Measurements from ENCODE around the gene TH.
A peak's percentile ranks its signal among the peaks of the same experiment; 100 is the strongest.

The TH gene

GRCh38 chr11:2148595-2148994 lies 23.0 kb downstream of the TH start:
- peaks cover 60% of the 10 kb centered on the region for H3K27me3 ChIP-seq (ENCODE audit: insufficient read depth, insufficient read length)
- peaks cover 30% of the 10 kb centered on the region for H3K4me1 ChIP-seq (ENCODE audit: insufficient read depth, insufficient read length)
- no peaks in the 10 kb centered on the region for H3K36me3 ChIP-seq (ENCODE audit: insufficient read depth, insufficient read length, low read length)
- TF ChIP-seq ZNF274 (IDR thresholded peaks at IDR 0.05; ENCODE audit: low read depth, low read length), result no peak
- TF ChIP-seq YY1 (IDR thresholded peaks at IDR 0.05; ENCODE audit: insufficient read depth, insufficient read length), result no peak
- TF ChIP-seq SUZ12 (IDR thresholded peaks at IDR 0.05; ENCODE audit: extremely low read depth, insufficient read depth, insufficient read length), result no peak
- H3K4me3 ChIP-seq (ENCODE audit: insufficient read length, low read depth), result no peak overlapping the region
- no peaks in the 10 kb centered on the region for H3K9me3 ChIP-seq (ENCODE audit: insufficient read depth, low read length)
- H3K9ac ChIP-seq (ENCODE audit: insufficient read length, low read depth), result no peak overlapping the region
- DNase-seq (ENCODE audit: low read depth, low spot score), result no peak

- H3K4me3 ChIP-seq (ENCODE audit: insufficient read length, low read depth), result no peak overlapping the region
- TF ChIP-seq SUZ12 (IDR thresholded peaks at IDR 0.05; ENCODE audit: extremely low read depth, insufficient read depth, insufficient read length) (no peak), ZNF274 (IDR thresholded peaks at IDR 0.05; ENCODE audit: low read depth, low read length) (no peak), YY1 (IDR thresholded peaks at IDR 0.05; ENCODE audit: insufficient read depth, insufficient read length) (no peak)
- H3K9me3 ChIP-seq (ENCODE audit: insufficient read depth, low read length), result no peaks in the 10 kb centered on the region
- H3K4me1 ChIP-seq (ENCODE audit: insufficient read depth, insufficient read length), result peaks cover 32% of the 10 kb centered on the region
- no peak for DNase-seq (ENCODE audit: low read depth, low spot score)
- peak overlapping the region; percentile 12 for H3K9ac ChIP-seq (ENCODE audit: insufficient read length, low read depth)
- H3K27me3 ChIP-seq (ENCODE audit: insufficient read depth, insufficient read length), result peaks cover 72% of the 10 kb centered on the region
- H3K36me3 ChIP-seq (ENCODE audit: insufficient read depth, insufficient read length, low read length), result no peaks in the 10 kb centered on the region
These were observed 24.2 kb downstream of the TH start for GRCh38 chr11:2147391-2147790.

GRCh38 chr11:2146051-2146450 lies 25.6 kb downstream of the TH start:
- H3K4me3 ChIP-seq (ENCODE audit: insufficient read length, low read depth), result no peak overlapping the region
- H3K36me3 ChIP-seq (ENCODE audit: insufficient read depth, insufficient read length, low read length), result no peaks in the 10 kb centered on the region
- H3K27me3 ChIP-seq (ENCODE audit: insufficient read depth, insufficient read length), result peaks cover 85% of the 10 kb centered on the region
- peaks cover 30% of the 10 kb centered on the region for H3K4me1 ChIP-seq (ENCODE audit: insufficient read depth, insufficient read length)
- H3K9ac ChIP-seq (ENCODE audit: insufficient read length, low read depth), result no peak overlapping the region
- DNase-seq (ENCODE audit: low read depth, low spot score), result no peak
- no peaks in the 10 kb centered on the region for H3K9me3 ChIP-seq (ENCODE audit: insufficient read depth, low read length)
- TF ChIP-seq ZNF274 (IDR thresholded peaks at IDR 0.05; ENCODE audit: low read depth, low read length) (no peak), SUZ12 (IDR thresholded peaks at IDR 0.05; ENCODE audit: extremely low read depth, insufficient read depth, insufficient read length) (no peak), YY1 (IDR thresholded peaks at IDR 0.05; ENCODE audit: insufficient read depth, insufficient read length) (no peak)

- peaks cover 28% of the 10 kb centered on the region for H3K4me1 ChIP-seq (ENCODE audit: insufficient read depth, insufficient read length)
- no peak for DNase-seq (ENCODE audit: low read depth, low spot score)
- no peaks in the 10 kb centered on the region for H3K9me3 ChIP-seq (ENCODE audit: insufficient read depth, low read length)
- H3K4me3 ChIP-seq (ENCODE audit: insufficient read length, low read depth), result no peak overlapping the region
- no peak overlapping the region for H3K9ac ChIP-seq (ENCODE audit: insufficient read length, low read depth)
- peaks cover 99% of the 10 kb centered on the region for H3K27me3 ChIP-seq (ENCODE audit: insufficient read depth, insufficient read length)
- no peaks in the 10 kb centered on the region for H3K36me3 ChIP-seq (ENCODE audit: insufficient read depth, insufficient read length, low read length)
- no peak for TF ChIP-seq YY1 (IDR thresholded peaks at IDR 0.05; ENCODE audit: insufficient read depth, insufficient read length)
- TF ChIP-seq ZNF274 (IDR thresholded peaks at IDR 0.05; ENCODE audit: low read depth, low read length), result no peak
- TF ChIP-seq SUZ12 (IDR thresholded peaks at IDR 0.05; ENCODE audit: extremely low read depth, insufficient read depth, insufficient read length), result no peak
These were observed 26.9 kb downstream of the TH start for GRCh38 chr11:2144544-2145248.

- Histone ChIP-seq H3K9ac (ENCODE audit: insufficient read length, low read depth) (no peak overlapping the region), H3K27me3 (ENCODE audit: insufficient read depth, insufficient read length) (peaks cover 95% of the 10 kb centered on the region), H3K36me3 (ENCODE audit: insufficient read depth, insufficient read length, low read length) (no peaks in the 10 kb centered on the region), H3K4me1 (ENCODE audit: insufficient read depth, insufficient read length) (peaks cover 23% of the 10 kb centered on the region), H3K9me3 (ENCODE audit: insufficient read depth, low read length) (no peaks in the 10 kb centered on the region), H3K4me3 (ENCODE audit: insufficient read length, low read depth) (no peak overlapping the region)
- TF ChIP-seq ZNF274 (IDR thresholded peaks at IDR 0.05; ENCODE audit: low read depth, low read length), result no peak
- TF ChIP-seq YY1 (IDR thresholded peaks at IDR 0.05; ENCODE audit: insufficient read depth, insufficient read length), result no peak
- peak; percentile 95 for TF ChIP-seq SUZ12 (IDR thresholded peaks at IDR 0.05; ENCODE audit: extremely low read depth, insufficient read depth, insufficient read length)
- DNase-seq (ENCODE audit: low read depth, low spot score), result no peak
These were observed 27.6 kb downstream of the TH start for GRCh38 chr11:2143799-2144543.

- Histone ChIP-seq H3K9ac (ENCODE audit: insufficient read length, low read depth) (no peak overlapping the region), H3K4me3 (ENCODE audit: insufficient read length, low read depth) (no peak overlapping the region)
- TF ChIP-seq YY1 (IDR thresholded peaks at IDR 0.05; ENCODE audit: insufficient read depth, insufficient read length) (no peak), SUZ12 (IDR thresholded peaks at IDR 0.05; ENCODE audit: extremely low read depth, insufficient read depth, insufficient read length) (no peak), ZNF274 (IDR thresholded peaks at IDR 0.05; ENCODE audit: low read depth, low read length) (no peak)
These were observed 28.2 kb downstream of the TH start for GRCh38 chr11:2143477-2143798.

GRCh38 chr11:2142762-2143202 lies 28.8 kb downstream of the TH start:
- no peaks in the 10 kb centered on the region for H3K36me3 ChIP-seq (ENCODE audit: insufficient read depth, insufficient read length, low read length)
- peaks cover 83% of the 10 kb centered on the region for H3K27me3 ChIP-seq (ENCODE audit: insufficient read depth, insufficient read length)
- H3K4me1 ChIP-seq (ENCODE audit: insufficient read depth, insufficient read length), result peaks cover 18% of the 10 kb centered on the region
- no peaks in the 10 kb centered on the region for H3K9me3 ChIP-seq (ENCODE audit: insufficient read depth, low read length)
- DNase-seq (ENCODE audit: low read depth, low spot score), result no peak
- H3K9ac ChIP-seq (ENCODE audit: insufficient read length, low read depth), result no peak overlapping the region
- TF ChIP-seq YY1 (IDR thresholded peaks at IDR 0.05; ENCODE audit: insufficient read depth, insufficient read length) (no peak), ZNF274 (IDR thresholded peaks at IDR 0.05; ENCODE audit: low read depth, low read length) (no peak), SUZ12 (IDR thresholded peaks at IDR 0.05; ENCODE audit: extremely low read depth, insufficient read depth, insufficient read length) (peak; percentile 78)
- H3K4me3 ChIP-seq (ENCODE audit: insufficient read length, low read depth), result no peak overlapping the region

More at GRCh38 chr11:2143477-2143798, 28.2 kb downstream of the TH start:
- Histone ChIP-seq H3K9me3 (ENCODE audit: insufficient read depth, low read length) (no peaks in the 10 kb centered on the region), H3K36me3 (ENCODE audit: insufficient read depth, insufficient read length, low read length) (no peaks in the 10 kb centered on the region), H3K27me3 (ENCODE audit: insufficient read depth, insufficient read length) (peaks cover 89% of the 10 kb centered on the region), H3K4me1 (ENCODE audit: insufficient read depth, insufficient read length) (peaks cover 23% of the 10 kb centered on the region)
- no peak for DNase-seq (ENCODE audit: low read depth, low spot score)
